GM18951 (cell line): ENCODE results near the gene CEP85L.

Source experiments
- POLR2A ChIP-seq: IDR thresholded peaks from 4 replicates; pipeline ENCODE4 v1.6.1; 2011; ENCODE audit warnings: mild to moderate bottlenecking; ENCODE audit not compliant: insufficient read length, insufficient read depth; ENCODE audit errors: extremely low read depth
- in situ Hi-C: fragments of 300-500 bp; cut with MboI; formaldehyde crosslinking; loops from one replicate; pipeline ENCODE4 v1.12.0; 2022; ENCODE audit warnings: low sequenced_read_pairs, mixed read lengths, inconsistent platforms; ENCODE audit not compliant: unreplicated experiment

The CEP85L gene

DNA sequence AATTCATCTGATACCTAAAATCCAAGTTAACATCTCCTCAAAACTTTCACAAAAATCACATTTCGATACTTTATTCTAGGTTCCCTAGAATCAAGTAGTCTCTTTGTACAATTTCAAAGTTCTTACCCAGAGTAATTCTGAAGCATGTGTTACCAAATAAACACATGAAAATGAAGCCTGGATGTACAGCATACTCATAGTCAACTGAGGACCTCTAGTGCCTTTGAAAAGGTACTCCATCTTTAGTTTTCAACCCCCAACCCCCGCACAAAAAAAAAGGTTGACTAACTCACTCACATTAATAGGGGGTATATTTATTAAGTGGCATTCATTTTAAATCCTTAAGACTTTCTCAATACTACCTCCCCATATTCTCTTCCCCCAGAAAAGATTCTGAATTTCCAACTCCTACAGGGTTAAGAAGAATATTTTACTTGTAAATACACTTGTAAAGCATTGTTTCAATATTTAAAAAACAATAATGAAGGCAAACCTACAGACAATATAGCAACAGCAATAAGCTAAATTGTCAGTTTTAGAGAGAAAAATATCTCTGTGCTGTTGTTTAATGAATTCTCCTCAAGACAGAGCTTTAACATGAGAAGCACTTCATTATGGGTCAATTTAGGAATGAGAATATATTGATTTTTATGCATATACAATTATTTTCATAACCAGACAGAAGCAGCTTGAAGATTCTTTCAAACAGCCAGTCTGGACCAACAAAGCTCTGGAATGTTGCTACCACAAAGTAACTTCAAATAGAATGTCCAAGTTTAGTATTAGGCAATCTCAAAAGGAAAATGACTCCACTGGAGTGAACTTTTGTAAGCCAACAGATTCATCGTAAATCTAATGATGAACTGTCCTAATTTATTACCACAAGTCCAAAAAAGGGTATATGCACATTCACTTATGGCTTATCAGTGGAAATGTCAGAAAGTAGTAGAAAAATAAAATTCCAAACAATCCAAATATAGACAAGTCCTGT is 100.0 kb downstream of the CEP85L start:
- in situ Hi-C loops, result loop anchor here (10.0 to 25.0 kb wide), 2 partner anchors 267 to 561 kb away; no protein-coding TSS in a partner anchor
- TF ChIP-seq POLR2A, result no peak

DNA sequence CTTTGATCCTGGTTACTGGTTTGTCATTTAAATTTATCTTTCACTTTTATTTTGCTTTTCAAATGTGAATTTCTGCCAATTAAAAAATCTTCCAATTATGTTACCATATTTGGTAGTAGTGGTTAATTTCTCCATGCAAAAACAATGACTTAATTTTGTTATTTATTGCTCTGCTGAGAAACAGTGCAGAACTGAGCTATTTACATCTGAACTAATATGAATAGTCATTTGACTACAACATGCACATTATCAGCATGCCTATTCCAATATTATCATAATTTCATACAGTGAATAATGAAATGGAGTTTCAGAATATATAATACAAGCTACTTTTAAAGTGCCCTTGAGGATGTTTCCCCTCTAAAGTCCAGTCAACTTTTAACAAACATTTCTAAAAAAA is 102.8 kb downstream of the CEP85L start:
- in situ Hi-C loops, result no loop called here
- TF ChIP-seq POLR2A, result no peak

DNA sequence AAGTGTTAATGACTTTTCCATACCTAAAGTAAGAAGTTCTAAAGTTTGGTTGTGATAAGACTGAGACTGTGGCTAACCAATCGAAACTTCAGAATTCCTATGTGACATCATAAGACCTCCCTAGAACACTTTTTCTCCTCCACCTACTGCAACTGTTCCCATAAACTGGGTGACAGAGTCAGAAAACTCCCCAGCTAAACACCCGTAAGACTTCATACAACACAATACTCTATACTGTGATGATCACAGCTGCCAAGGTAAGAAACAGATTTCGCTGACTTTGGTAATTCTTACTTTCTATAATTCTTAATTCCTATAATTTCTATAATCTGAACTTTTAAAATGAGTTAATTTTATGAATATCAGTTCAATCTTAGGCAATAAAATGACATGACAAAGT is 103.3 kb downstream of the CEP85L start, which contains the start of gene PLN:
Gene PLN (plus strand): TSS at position 161 of the 400 bp plus-strand sequence. CDS start 10,626 bp downstream, outside the sequence.
- in situ Hi-C loops, result no loop called here
- TF ChIP-seq POLR2A, result no peak

DNA sequence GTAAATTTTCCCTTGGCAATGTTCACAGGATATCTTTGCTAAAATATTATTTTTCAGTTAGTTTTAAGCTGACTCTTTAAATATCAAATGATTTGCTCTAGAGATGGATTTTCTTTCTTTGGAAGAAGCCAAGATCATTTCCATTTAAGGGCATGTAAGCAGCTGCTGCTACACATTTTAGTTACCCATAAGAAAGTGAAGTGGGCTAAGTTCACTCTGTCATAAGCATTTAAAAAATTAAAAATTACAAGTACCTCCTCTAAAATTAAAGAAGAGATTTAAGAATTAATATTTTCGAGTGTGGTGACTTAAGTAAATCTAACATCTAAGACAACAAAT is 104.5 kb downstream of the CEP85L start:
- in situ Hi-C loops, result no loop called here
- no peak for TF ChIP-seq POLR2A

DNA sequence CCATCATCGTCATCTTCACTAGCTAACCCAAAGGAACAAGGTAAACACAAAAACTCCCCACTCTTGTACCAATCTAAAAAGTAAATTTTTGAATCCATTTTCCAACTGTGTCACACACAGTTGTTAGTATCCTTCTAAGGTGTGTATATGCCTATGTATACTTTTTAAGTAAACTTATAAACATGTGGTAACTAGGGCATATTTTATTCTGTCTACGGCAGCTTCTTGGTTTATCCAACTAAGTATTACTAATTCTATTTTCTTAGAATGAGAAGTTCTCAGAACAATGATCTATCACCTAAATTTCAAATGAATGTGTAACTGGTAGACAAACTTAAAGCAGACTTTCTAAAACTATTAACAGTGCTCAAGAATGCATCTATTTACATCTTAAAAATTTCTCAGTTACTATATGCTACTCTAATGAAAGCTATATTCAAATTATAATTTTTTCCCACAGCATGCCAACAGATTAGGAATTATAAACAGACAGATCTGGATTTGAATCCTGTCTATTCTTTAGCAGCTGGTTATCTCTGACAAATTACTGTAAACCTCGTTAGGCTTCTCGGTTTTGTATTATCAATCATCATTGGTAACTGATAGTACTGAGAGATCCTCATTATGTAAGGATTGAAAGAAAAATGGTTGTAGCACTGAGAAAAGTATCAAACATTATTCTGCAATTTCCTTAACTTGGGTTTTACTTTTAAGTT is 105.1 kb downstream of the CEP85L start:
- no peak for TF ChIP-seq POLR2A
- in situ Hi-C loops, result no loop called here

DNA sequence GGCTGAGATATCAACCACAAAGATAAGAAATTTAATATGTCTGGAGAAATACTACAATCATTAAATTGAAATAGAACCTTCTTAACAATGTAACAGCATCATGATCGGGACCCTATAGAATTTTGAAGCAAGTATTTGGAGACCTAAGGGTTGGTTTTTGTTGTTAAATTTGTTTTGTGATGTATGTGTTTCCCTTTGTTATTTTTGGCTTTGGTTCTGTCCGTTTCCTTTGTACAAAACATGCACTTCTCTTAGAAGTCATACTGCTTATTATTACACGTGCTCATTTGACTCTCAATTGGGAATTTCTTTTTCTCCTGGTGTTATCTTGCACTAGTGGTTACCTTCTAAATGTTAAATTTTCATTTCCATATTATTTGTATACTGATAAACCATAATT is 107.3 kb downstream of the CEP85L start:
- in situ Hi-C loops, result no loop called here

DNA sequence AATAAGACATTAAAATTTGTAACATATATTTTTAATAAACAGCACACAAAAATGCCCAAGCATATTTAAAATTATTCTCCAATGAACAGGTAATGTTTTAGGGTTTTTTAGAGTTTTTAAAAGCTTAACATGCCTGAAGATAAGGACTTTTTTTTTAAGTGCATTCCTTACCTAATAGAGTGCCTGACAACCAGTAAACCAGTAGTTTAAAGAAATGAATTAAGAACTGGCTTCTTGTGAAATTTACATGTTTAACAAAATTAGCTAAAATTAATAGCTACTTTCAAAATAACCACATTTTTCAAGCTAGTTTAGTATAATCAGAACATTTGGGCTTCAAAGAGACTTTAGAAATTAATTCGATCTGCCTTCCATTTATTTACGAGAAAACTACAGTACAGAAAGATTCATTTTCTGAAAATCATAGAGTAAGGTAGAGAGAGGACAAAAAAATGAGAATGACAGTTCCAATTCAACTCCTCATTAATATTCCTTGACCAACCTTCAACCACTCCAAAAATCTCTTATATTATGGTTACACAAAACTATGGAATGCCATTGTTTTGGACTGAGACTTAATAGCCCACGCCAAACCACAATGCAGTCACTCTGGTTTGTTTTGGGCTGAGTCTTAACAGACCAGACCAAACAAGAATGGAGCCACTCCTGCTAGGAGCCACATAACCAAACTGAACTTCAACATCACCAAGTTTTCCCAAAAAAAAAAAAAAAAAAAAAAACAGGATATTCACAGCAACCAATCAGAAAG is 109.0 kb downstream of the CEP85L start:
- TF ChIP-seq POLR2A, result no peak
- in situ Hi-C loops, result no loop called here

More for the DNA sequence above, 107.3 kb downstream of the CEP85L start:
- TF ChIP-seq POLR2A, result no peak

DNA sequence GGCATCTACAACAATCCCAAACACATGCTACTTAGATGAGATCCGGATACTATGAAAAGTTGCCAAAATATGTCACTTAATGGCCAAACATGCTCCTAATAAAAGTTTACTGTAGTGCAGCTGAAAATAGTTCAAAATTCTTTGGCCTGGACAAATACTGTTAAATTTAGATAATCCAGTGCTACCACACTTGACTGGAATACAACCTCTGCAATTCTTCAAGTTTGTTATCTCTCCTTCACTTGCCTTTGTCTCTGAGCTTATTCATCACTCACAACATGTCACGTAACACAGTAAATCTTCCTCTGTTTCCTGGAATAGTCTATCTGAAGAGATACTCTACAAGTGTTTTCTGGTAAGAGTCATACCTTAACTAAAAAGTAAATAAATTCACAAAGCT is 113.8 kb downstream of the CEP85L start:
- TF ChIP-seq POLR2A, result no peak
- in situ Hi-C loops, result no loop called here

DNA sequence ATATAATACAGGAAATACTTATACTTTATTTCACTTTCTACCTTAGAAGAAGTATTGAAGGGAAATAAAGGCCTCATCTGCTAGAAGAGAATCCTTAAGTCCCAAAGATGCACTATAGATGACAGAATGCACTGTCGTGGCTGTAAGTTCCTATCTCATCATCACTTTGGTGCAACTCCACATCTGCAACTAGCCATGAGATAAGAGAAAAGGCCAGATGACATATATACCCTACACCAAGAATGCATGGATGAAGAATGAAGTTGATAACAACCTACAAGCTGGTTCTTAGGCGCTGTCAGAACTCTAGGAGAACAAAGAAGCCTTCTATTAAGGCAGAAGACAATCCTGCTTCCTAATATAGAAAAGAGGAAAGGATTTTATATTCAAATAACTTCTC is 114.9 kb downstream of the CEP85L start:
- no peak for TF ChIP-seq POLR2A
- in situ Hi-C loops, result no loop called here

DNA sequence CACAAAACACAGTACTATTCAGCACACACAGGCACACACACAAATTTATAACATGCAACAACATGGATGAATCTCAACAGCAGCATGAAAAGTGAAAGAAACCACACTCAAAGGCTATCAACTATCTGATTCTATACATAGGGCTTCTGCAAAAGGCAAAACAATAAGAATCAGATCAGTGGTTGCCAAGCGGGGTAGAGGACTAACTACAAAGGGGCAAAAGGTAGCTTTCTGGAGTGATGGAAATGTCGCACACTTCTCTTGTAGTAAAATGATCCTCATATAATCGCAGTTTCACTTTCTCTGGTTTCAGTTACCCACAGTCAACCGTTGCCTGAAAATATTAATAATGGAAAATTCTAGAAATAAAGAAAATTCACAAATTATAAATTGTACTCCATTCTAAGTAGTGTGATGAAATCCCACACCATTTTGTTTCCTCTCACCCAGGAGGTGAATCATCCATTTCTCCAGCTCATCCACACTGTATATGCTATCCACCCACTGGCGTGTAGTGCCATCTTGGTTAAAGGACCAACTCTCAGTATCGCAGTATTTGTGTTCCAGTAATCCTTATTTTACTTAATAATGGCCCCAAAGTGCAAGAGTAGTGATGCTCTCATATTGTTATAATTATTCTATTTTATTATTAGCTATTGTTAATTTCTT is 116.1 kb downstream of the CEP85L start:
- in situ Hi-C loops, result no loop called here
- TF ChIP-seq POLR2A, result no peak

DNA sequence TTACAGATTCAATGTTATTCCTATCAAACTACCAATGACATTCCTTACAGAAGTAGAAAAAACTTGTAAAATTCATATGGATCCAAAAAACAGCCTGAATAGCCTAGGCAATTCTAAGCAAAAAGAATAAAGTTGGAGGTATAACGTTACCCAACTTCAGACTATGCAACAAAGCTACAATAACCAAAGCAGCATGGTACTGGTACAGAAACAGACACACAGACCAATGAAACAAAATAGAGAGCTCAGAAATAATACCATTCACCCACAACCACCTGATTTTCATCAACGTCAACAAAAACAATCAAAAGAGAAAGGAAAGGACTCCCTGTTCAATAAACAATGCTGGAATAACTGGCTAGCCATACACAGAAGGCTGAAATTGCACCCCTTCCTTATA is 120.4 kb downstream of the CEP85L start:
- in situ Hi-C loops, result no loop called here
- no peak for TF ChIP-seq POLR2A

DNA sequence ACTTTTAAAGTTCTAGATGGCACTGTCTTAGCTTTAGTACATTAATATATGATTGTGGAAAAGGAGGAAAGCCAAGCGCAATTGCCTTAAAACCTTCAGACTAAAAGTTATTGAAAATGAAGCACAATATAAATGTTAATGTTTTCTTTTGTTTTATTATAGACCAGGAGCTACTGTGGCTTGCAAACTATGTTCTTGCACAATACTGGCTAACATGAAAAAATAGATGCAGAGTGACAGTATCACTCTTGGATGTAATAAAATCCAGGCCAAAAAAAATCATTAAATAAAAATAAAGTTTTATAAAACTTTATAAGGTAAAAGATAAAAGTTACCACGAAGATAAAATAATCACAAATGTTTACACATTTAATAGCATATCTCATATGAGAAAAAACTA is 121.6 kb downstream of the CEP85L start:
- in situ Hi-C loops, result no loop called here
- TF ChIP-seq POLR2A, result no peak
